H4 (cell line): ENCODE measurements around the gene PCDHB6. TPM values are rescaled to one million over a fixed set of nuclear protein-coding genes. Genes with fewer than 3 reads are reported as not detected.
A peak's percentile ranks its signal among the peaks of the same experiment; 100 is the strongest.
"Not testable (repeated sequence)": the region's sequence is repeated elsewhere in the genome, so short reads cannot be mapped to it uniquely, and the experiment has no call there.

Experiments
- DNase-seq: peaks from one replicate; pipeline ENCODE4 v3.0.0-alpha.2; 2015; ENCODE audit warnings: low spot score
- total RNA-seq: library from RNA; depleted of rRNA; stranded (reverse); fragments of >200 nt; shearing (Covaris generic); gene quantifications from 2 replicates; pipeline ENCODE4 v1.2.3, GENCODE V29; 2014

The PCDHB6 gene
- total RNA-seq, 1 experiment from 2014 or later = 4.1 TPM

GRCh38 chr5:141172381-141173204 lies 22.7 kb downstream of the PCDHB6 start, which contains the start of gene PCDHB7:
TSS of gene PCDHB7 (plus strand) at chr5:141172644. CDS start at chr5:141172836, 192 bp downstream.
- peak; percentile 47 for DNase-seq

GRCh38 chr5:141174291-141175104 lies 24.6 kb downstream of the PCDHB6 start:
- not testable (repeated sequence) for DNase-seq

- DNase-seq = no peak
Measured at GRCh38 chr5:141175933-141176332, 26.1 kb downstream of the PCDHB6 start.

- DNase-seq = peak; percentile 54
Measured at GRCh38 chr5:141177577-141178191, 27.8 kb downstream of the PCDHB6 start, which contains the start of gene PCDHB8. TSS of gene PCDHB8 (plus strand) at chr5:141177790. CDS start at chr5:141178035, 245 bp downstream.

- not testable (repeated sequence) for DNase-seq
Measured at GRCh38 chr5:141179371-141179770, 29.5 kb downstream of the PCDHB6 start.

GRCh38 chr5:141179876-141180275 lies 30.0 kb downstream of the PCDHB6 start:
- DNase-seq = not testable (repeated sequence)

GRCh38 chr5:141180313-141180712 lies 30.5 kb downstream of the PCDHB6 start:
- DNase-seq = no peak

- no peak for DNase-seq
Measured at GRCh38 chr5:141182248-141182647, 32.4 kb downstream of the PCDHB6 start, which contains the start of gene PCDHB16. TSS of gene PCDHB16 (plus strand) at chr5:141182387. CDS start at chr5:141182560, 173 bp downstream.

- DNase-seq = not testable (repeated sequence)
Measured at GRCh38 chr5:141184117-141184855, 34.4 kb downstream of the PCDHB6 start.

GRCh38 chr5:141186897-141187512 lies 37.1 kb downstream of the PCDHB6 start, which contains the start of gene PCDHB9:
TSS of gene PCDHB9 (plus strand) at chr5:141187161. CDS start at chr5:141187319, 158 bp downstream.
- peak; percentile 46 for DNase-seq

GRCh38 chr5:141188682-141189081 lies 38.8 kb downstream of the PCDHB6 start:
- not testable (repeated sequence) for DNase-seq

- not testable (repeated sequence) for DNase-seq
Measured at GRCh38 chr5:141189131-141189530, 39.3 kb downstream of the PCDHB6 start.

- DNase-seq = peak; percentile 22
Measured at GRCh38 chr5:141192110-141192725, 42.4 kb downstream of the PCDHB6 start, which contains the start of gene PCDHB10. TSS of gene PCDHB10 (plus strand) at chr5:141192353. CDS start at chr5:141192553, 200 bp downstream.

- DNase-seq = not testable (repeated sequence)
Measured at GRCh38 chr5:141194332-141194731, 44.5 kb downstream of the PCDHB6 start.

GRCh38 chr5:141196363-141196762 lies 46.5 kb downstream of the PCDHB6 start:
- DNase-seq = no peak

- peak; percentile 40 for DNase-seq
Measured at GRCh38 chr5:141199359-141200235, 49.7 kb downstream of the PCDHB6 start, which contains the start of gene PCDHB11. TSS of gene PCDHB11 (plus strand) at chr5:141199627. CDS start at chr5:141199775, 148 bp downstream.

- not testable (repeated sequence) for DNase-seq
Measured at GRCh38 chr5:141201126-141201525, 51.3 kb downstream of the PCDHB6 start.

GRCh38 chr5:141201646-141202045 lies 51.8 kb downstream of the PCDHB6 start:
- not testable (repeated sequence) for DNase-seq
